Right cardiac atrium (tissue), 5 donors: ENCODE results near the gene CDH4. TPM values are rescaled to one million over a fixed set of nuclear protein-coding genes. Genes with fewer than 3 reads are reported as not detected.
"Not testable (repeated sequence)": the region's sequence is repeated elsewhere in the genome, so short reads cannot be mapped to it uniquely, and the experiment has no call there.

ENCODE experiments used
- ATAC-seq, 2 donors: fragments of 200-7000 bp; cut with Tn5 transposase; one replicate each; pipeline versions ENCODE4 v1.8.0 to v1.9.1; 2020; ENCODE audit warnings: moderate library complexity in 2 of 2, mild to moderate bottlenecking in 1 of 2
- DNase-seq, 3 donors: peaks; one replicate each; pipeline ENCODE4 v3.0.0-alpha.2; 2020
- H3K27ac ChIP-seq: one replicate; pipeline ENCODE4 v1.5.1; 2013; ENCODE audit warnings: mild to moderate bottlenecking, low read length, control low read depth, moderate library complexity
- H3K27me3 ChIP-seq: one replicate; pipeline ENCODE4 v1.6.1; 2013; ENCODE audit not compliant: control insufficient read depth, insufficient read depth
- H3K4me1 ChIP-seq: one replicate; pipeline ENCODE4 v1.6.1; 2013; ENCODE audit warnings: low read length; ENCODE audit not compliant: control insufficient read depth, insufficient read depth
- H3K4me3 ChIP-seq: one replicate; pipeline ENCODE4 v1.5.1; 2013; ENCODE audit warnings: low read length, control low read depth
- H3K9me3 ChIP-seq: one replicate; pipeline ENCODE4 v1.6.1; 2013; ENCODE audit warnings: low read length; ENCODE audit not compliant: control insufficient read depth
- WGBS: extraction: QIAGEN DNeasy Blood & Tissue Kit; methylation state at CpG from one replicate; pipeline ENCODE4 v1.1.7; 2013; 5-methylcytosine and 5-hydroxymethylcytosine counted together
- intact Hi-C, 4 donors: fragments of 100-400 bp; cut with DNase I; formaldehyde crosslinking; loops; one replicate each; pipeline versions ENCODE4 v1.11.0 to v1.14.0; 2022 to 2023
- polyA plus RNA-seq: library from polyadenylated mRNA; stranded (reverse); fragments of 200-250 nt; gene quantifications from one replicate; pipeline ENCODE4 v1.2.3, GENCODE V29; 2013
- total RNA-seq, 4 donors: library from RNA; stranded (reverse); fragmentation: NEBNext Ultra II Directional; extraction: Animal tissue kit (Norgen Biotek cat#: 25700); gene quantifications; one replicate each; pipeline ENCODE4 v1.2.1, GENCODE V29; 2021
- donor health status: healthy with polysubstance abuse.
- donor health status: DM: no; HTN: yes; CAD: no.
- donor health status: DM: no; HTN: no; CAD: no.
- donor health status: DM: no; HTN: yes; CAD: no; lungs with severe emphysema.
- donor health status: DM: yes; HTN: yes; CAD: no.

CDH4 gene
- total and polyA plus RNA-seq, 5 donors = 0.21 to 1.0 (median 0.39) TPM

GRCh38 chr20:61394088-61394799, 142.2 kb downstream of the CDH4 start:
- Histone ChIP-seq H3K27ac (no peak overlapping the region), H3K27me3 (no peaks in the 10 kb centered on the region), H3K4me1 (no peaks in the 10 kb centered on the region), H3K9me3 (no peaks in the 10 kb centered on the region), H3K4me3 (no peak overlapping the region)
- ATAC-seq (peak in 1 of 2 donors; percentile 22), DNase-seq (no peak)
- intact Hi-C loops = no loop called here
- WGBS = 79% methylated on average over 14 of the region's 14 CpGs

- WGBS = 90% methylated on average over 19 of the region's 19 CpGs
- intact Hi-C loops = no loop called here
- Histone ChIP-seq H3K4me1 (no peaks in the 10 kb centered on the region), H3K4me3 (no peak overlapping the region), H3K9me3 (no peaks in the 10 kb centered on the region), H3K27ac (no peak overlapping the region), H3K27me3 (no peaks in the 10 kb centered on the region)
- ATAC-seq = no peak
- DNase-seq = no peak
Observed at GRCh38 chr20:61396262-61396848, 144.3 kb downstream of the CDH4 start.

DNA sequence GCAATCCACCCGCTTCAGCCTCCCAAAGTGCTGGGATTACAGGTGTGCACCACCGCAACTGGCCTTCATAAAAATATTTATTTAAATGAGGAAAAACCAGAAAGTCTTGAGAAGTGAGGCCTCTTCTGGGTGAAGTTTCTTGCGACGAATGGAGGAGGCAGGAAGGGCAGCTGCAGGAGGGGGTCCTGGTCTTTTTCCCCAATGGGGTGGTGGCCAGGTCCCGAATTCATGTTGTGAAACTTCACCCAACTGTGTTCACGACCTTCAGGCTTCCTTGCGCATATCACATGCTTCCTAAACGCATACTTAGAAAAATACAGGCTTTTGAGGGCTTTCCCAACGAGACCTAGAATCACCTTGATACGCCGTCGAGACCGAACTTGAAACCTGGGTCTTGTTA, 145.1 kb downstream of the CDH4 start:
- no peak for ATAC-seq
- H3K4me3 ChIP-seq = no peak overlapping the region
- intact Hi-C loops = no loop called here
- H3K9me3 ChIP-seq = no peaks in the 10 kb centered on the region
- H3K27ac ChIP-seq = no peak overlapping the region
- 91% methylated on average over 13 of the region's 13 CpGs for WGBS
- no peaks in the 10 kb centered on the region for H3K27me3 ChIP-seq
- no peaks in the 10 kb centered on the region for H3K4me1 ChIP-seq
- DNase-seq = no peak

GRCh38 chr20:61397790-61398189, 145.7 kb downstream of the CDH4 start:
- DNase-seq (no peak), ATAC-seq (no peak)
- intact Hi-C loops = no loop called here
- Histone ChIP-seq H3K9me3 (no peaks in the 10 kb centered on the region), H3K27me3 (no peaks in the 10 kb centered on the region), H3K4me3 (no peak overlapping the region), H3K27ac (no peak overlapping the region), H3K4me1 (no peaks in the 10 kb centered on the region)
- 89% methylated on average over 12 of the region's 12 CpGs for WGBS

- Histone ChIP-seq H3K27me3 (no peaks in the 10 kb centered on the region), H3K9me3 (no peaks in the 10 kb centered on the region), H3K27ac (no peak overlapping the region), H3K4me1 (no peaks in the 10 kb centered on the region), H3K4me3 (no peak overlapping the region)
- 89% methylated on average over 7 of the region's 7 CpGs for WGBS
- intact Hi-C loops = no loop called here
- ATAC-seq (no peak), DNase-seq (no peak)
Observed at GRCh38 chr20:61399433-61399832, 147.4 kb downstream of the CDH4 start.

- Histone ChIP-seq H3K9me3 (no peaks in the 10 kb centered on the region), H3K27me3 (no peaks in the 10 kb centered on the region), H3K27ac (no peak overlapping the region), H3K4me1 (no peaks in the 10 kb centered on the region), H3K4me3 (no peak overlapping the region)
- intact Hi-C loops = no loop called here
- ATAC-seq = no peak
- DNase-seq = no peak
- 89% methylated on average over 8 of the region's 8 CpGs for WGBS
Observed at GRCh38 chr20:61400499-61400898, 148.4 kb downstream of the CDH4 start.

DNA sequence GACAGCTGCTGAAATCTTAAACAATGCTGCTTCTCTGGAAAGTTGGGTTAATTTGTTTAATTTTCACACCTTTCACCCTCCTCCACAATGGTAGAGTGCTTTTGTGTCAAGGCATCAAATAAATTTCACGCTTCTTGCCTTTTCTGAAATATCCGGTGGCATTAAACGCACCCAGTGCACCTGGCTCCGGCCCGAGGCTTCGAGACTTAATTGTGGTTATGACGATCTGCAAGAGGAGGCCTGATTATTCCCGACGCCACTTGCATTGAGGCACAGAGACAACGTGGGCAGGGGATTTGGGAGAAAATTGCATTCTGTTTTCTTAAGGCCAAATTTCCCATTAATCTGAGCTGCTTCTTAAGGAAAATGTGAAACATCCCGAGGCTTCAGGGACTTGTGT, 152.2 kb downstream of the CDH4 start:
- ATAC-seq (no peak), DNase-seq (no peak)
- intact Hi-C loops = no loop called here
- Histone ChIP-seq H3K9me3 (no peaks in the 10 kb centered on the region), H3K27me3 (no peaks in the 10 kb centered on the region), H3K4me3 (no peak overlapping the region), H3K27ac (no peak overlapping the region), H3K4me1 (no peaks in the 10 kb centered on the region)
- 86% methylated on average over 11 of the region's 11 CpGs for WGBS

DNA sequence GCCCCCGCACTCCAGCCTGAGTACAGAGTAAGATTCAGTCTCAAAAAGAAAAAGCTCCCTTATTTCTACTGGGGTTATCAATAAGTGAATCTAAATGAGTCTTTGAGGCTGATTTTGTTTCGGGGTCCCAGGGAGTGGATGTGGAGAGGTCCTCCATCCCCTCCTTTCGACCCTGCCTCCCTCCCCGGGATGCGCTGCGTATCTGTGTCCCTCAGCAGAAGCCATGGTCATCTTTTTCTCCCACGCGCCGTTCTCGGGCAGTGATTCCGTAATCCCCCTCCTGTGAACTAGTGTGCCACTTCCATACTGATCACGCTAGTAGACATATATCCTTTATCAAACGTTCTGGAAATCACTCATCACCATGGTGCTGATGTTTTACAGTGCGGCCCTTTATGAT, 152.9 kb downstream of the CDH4 start:
- Histone ChIP-seq H3K9me3 (no peaks in the 10 kb centered on the region), H3K27me3 (no peaks in the 10 kb centered on the region), H3K4me3 (no peak overlapping the region), H3K4me1 (no peaks in the 10 kb centered on the region), H3K27ac (no peak overlapping the region)
- WGBS = 78% methylated on average over 14 of the region's 14 CpGs
- ATAC-seq (no peak), DNase-seq (no peak)
- intact Hi-C loops = no loop called here

- WGBS = 93% methylated on average over 8 of the region's 8 CpGs
- H3K4me3 ChIP-seq, H3K27ac ChIP-seq, H3K9me3 ChIP-seq, intact Hi-C loops, ATAC-seq, H3K27me3 ChIP-seq, DNase-seq, H3K4me1 ChIP-seq: not testable (repeated sequence)
Observed at GRCh38 chr20:61406773-61407172, 154.7 kb downstream of the CDH4 start.

GRCh38 chr20:61407561-61407960, 155.5 kb downstream of the CDH4 start:
- Histone ChIP-seq H3K27me3 (no peaks in the 10 kb centered on the region), H3K4me3 (no peak overlapping the region), H3K9me3 (no peaks in the 10 kb centered on the region), H3K4me1 (no peaks in the 10 kb centered on the region), H3K27ac (no peak overlapping the region)
- intact Hi-C loops = no loop called here
- DNase-seq = no peak
- no peak for ATAC-seq
- WGBS = 63% methylated on average over 6 of the region's 6 CpGs

GRCh38 chr20:61408951-61409740, 157.1 kb downstream of the CDH4 start:
- DNase-seq (no peak), ATAC-seq (no peak)
- 80% methylated on average over 20 of the region's 20 CpGs for WGBS
- H3K27ac ChIP-seq = no peak overlapping the region
- no peaks in the 10 kb centered on the region for H3K9me3 ChIP-seq
- no peaks in the 10 kb centered on the region for H3K27me3 ChIP-seq
- no peaks in the 10 kb centered on the region for H3K4me1 ChIP-seq
- H3K4me3 ChIP-seq = no peak overlapping the region
- intact Hi-C loops = no loop called here
